Peyer's patch (tissue), 4 donors: Measurements from ENCODE around the gene IWS1.

Experiments used
- CTCF ChIP-seq, 6 experiments: fragments of 450-650 bp in 4 of 6; fragments of 200-600 bp in 2 of 6; sonication (generic) in 1 of 6; IDR thresholded peaks; one replicate each; pipeline ENCODE4 v1.5.1; 2017 to 2019; ENCODE audit warnings: antibody characterized with exemption in 6 of 6, mild to moderate bottlenecking in 3 of 6, moderate library complexity in 1 of 6
- POLR2A ChIP-seq, 2 donors: fragments of 450-650 bp; IDR thresholded peaks; one replicate each; pipeline ENCODE4 v1.5.1; 2017; ENCODE audit warnings: antibody characterized with exemption in 2 of 2, mild to moderate bottlenecking in 2 of 2, moderate library complexity in 2 of 2

- TF ChIP-seq CTCF (IDR thresholded peaks at IDR 0.05) (no peak), POLR2A (IDR thresholded peaks at IDR 0.05) (no peak)
These were observed 26.6 kb upstream of the IWS1 start for GRCh38 chr2:127552846-127553245.
